Mesenchymal stem cell (in vitro differentiated cells and primary cell): ENCODE data around the gene SLF2.

Source experiments
- DNase-seq: peaks from one replicate; pipeline ENCODE4 v3.0.0-alpha.2; 2013
- H2AFZ ChIP-seq: one replicate; pipeline ENCODE4 v1.6.1; 2013; ENCODE audit warnings: low read depth, mild to moderate bottlenecking, control low read depth, inconsistent platforms, low read length, moderate library complexity
- H2AK5ac ChIP-seq: 2 replicates; pipeline ENCODE4 v1.6.1; 2013; ENCODE audit warnings: low read length, moderate library complexity, mild to moderate bottlenecking, inconsistent platforms; ENCODE audit not compliant: severe bottlenecking
- H2BK120ac ChIP-seq: one replicate; pipeline ENCODE4 v1.6.1; 2013; ENCODE audit warnings: low read depth, mild to moderate bottlenecking, inconsistent platforms, low read length, moderate library complexity
- H2BK12ac ChIP-seq, 2 experiments: one replicate each; pipeline ENCODE4 v1.6.1; 2013; ENCODE audit warnings: inconsistent platforms in 2 of 2, low read length in 2 of 2, mild to moderate bottlenecking in 2 of 2, moderate library complexity in 2 of 2, control low read depth in 1 of 2
- H2BK15ac ChIP-seq: one replicate; pipeline ENCODE4 v1.6.1; 2013; ENCODE audit warnings: mild to moderate bottlenecking, low read depth, inconsistent platforms; ENCODE audit not compliant: poor library complexity, severe bottlenecking
- H2BK5ac ChIP-seq: 2 replicates; pipeline ENCODE4 v1.6.1; 2013; ENCODE audit warnings: low read depth, mild to moderate bottlenecking, low read length, control low read depth, inconsistent platforms; ENCODE audit not compliant: poor library complexity, severe bottlenecking
- H3K14ac ChIP-seq, 2 experiments: one replicate each; pipeline ENCODE4 v1.6.1; 2013; ENCODE audit warnings: inconsistent platforms in 2 of 2, low read length in 2 of 2, control low read depth in 1 of 2, mild to moderate bottlenecking in 1 of 2, moderate library complexity in 1 of 2
- H3K18ac ChIP-seq, 2 experiments: one replicate each; pipeline ENCODE4 v1.6.1; 2013; ENCODE audit warnings: inconsistent platforms in 2 of 2, low read length in 2 of 2, control low read depth in 1 of 2, low read depth in 1 of 2, mild to moderate bottlenecking in 1 of 2
- H3K23ac ChIP-seq, 2 experiments: one replicate each; pipeline ENCODE4 v1.6.1; 2013; ENCODE audit warnings: inconsistent platforms in 2 of 2, low read length in 2 of 2, mild to moderate bottlenecking in 2 of 2, moderate library complexity in 2 of 2, control low read depth in 1 of 2
- H3K27ac ChIP-seq: 2 replicates; pipeline ENCODE4 v1.5.1; 2013; ENCODE audit warnings: mild to moderate bottlenecking, moderate library complexity, low read length, control low read depth, inconsistent platforms; ENCODE audit not compliant: poor library complexity, severe bottlenecking
- H3K27me3 ChIP-seq, 2 experiments: 2 replicates each; pipeline versions ENCODE4 v1.6.1 to v1.7.0; 2013; ENCODE audit warnings: low read length in 2 of 2, mild to moderate bottlenecking in 2 of 2, moderate library complexity in 2 of 2, control low read depth in 1 of 2, inconsistent platforms in 1 of 2; ENCODE audit not compliant: control insufficient read depth in 1 of 2, insufficient read depth in 1 of 2
- H3K36me3 ChIP-seq, 2 experiments: 2 replicates each; pipeline versions ENCODE4 v1.6.1 to v1.7.0; 2013; ENCODE audit warnings: low read length in 2 of 2, control low read depth in 1 of 2, inconsistent platforms in 1 of 2, low read depth in 1 of 2, mild to moderate bottlenecking in 1 of 2; ENCODE audit not compliant: insufficient read depth in 2 of 2, control insufficient read depth in 1 of 2
- H3K4ac ChIP-seq, 2 experiments: one replicate each; pipeline ENCODE4 v1.6.1; 2013; ENCODE audit warnings: inconsistent platforms in 2 of 2, low read length in 2 of 2, mild to moderate bottlenecking in 2 of 2, moderate library complexity in 2 of 2, control low read depth in 1 of 2, low read depth in 1 of 2
- H3K4me1 ChIP-seq: 2 replicates; pipeline ENCODE4 v1.6.1; 2013; ENCODE audit warnings: low read depth, low read length, control low read depth; ENCODE audit not compliant: control insufficient read depth, insufficient read depth
- H3K4me2 ChIP-seq: 2 replicates; pipeline ENCODE4 v1.6.1; 2013; ENCODE audit warnings: low read length, mild to moderate bottlenecking, inconsistent platforms; ENCODE audit not compliant: poor library complexity, severe bottlenecking
- H3K4me3 ChIP-seq, 2 experiments: 2 replicates each; pipeline versions ENCODE4 v1.5.1 to v1.7.0; 2013; ENCODE audit warnings: low read length in 2 of 2, mild to moderate bottlenecking in 2 of 2, control low read depth in 1 of 2, low read depth in 1 of 2; ENCODE audit not compliant: insufficient read depth in 1 of 2
- H3K79me1 ChIP-seq: replicated peaks from 2 replicates; pipeline ENCODE4 v1.6.1; 2013; ENCODE audit warnings: mild to moderate bottlenecking, control low read depth, low read length, inconsistent platforms; ENCODE audit not compliant: poor library complexity, severe bottlenecking
- H3K9ac ChIP-seq: 2 replicates; pipeline ENCODE4 v1.7.0; 2013; ENCODE audit warnings: mild to moderate bottlenecking, low read length, moderate library complexity
- H3K9me3 ChIP-seq: 2 replicates; pipeline ENCODE4 v1.7.0; 2013; ENCODE audit warnings: mild to moderate bottlenecking, low read length; ENCODE audit not compliant: control insufficient read depth
- H4K8ac ChIP-seq: one replicate; pipeline ENCODE4 v1.6.1; 2013; ENCODE audit warnings: inconsistent platforms, mild to moderate bottlenecking, low read length, moderate library complexity
- H4K91ac ChIP-seq: one replicate; pipeline ENCODE4 v1.6.1; 2013; ENCODE audit warnings: mild to moderate bottlenecking, low read length, inconsistent platforms
- WGBS: methylation state at CpG from one replicate; pipeline ENCODE4 v1.1.7; 2013; ENCODE audit warnings: mixed read lengths; 5-methylcytosine and 5-hydroxymethylcytosine counted together

The SLF2 gene

GRCh38 chr10:100901051-100901450 is 11.7 kb upstream of the SLF2 start:
- 87% methylated on average over 5 of the region's 6 CpGs for WGBS

GRCh38 chr10:100902622-100903021 is 10.1 kb upstream of the SLF2 start:
- H3K4me1 ChIP-seq, result no peaks in the 10 kb centered on the region
- H3K14ac ChIP-seq, result no peak overlapping the region
- no peak overlapping the region for H3K4me2 ChIP-seq
- no peak overlapping the region for H3K9ac ChIP-seq
- no peak overlapping the region for H3K23ac ChIP-seq
- no peaks in the 10 kb centered on the region for H3K36me3 ChIP-seq
- WGBS, result 83% methylated on average over 3 of the region's 7 CpGs
- no peak overlapping the region for H4K91ac ChIP-seq
- no peak overlapping the region for H2AFZ ChIP-seq
- H3K4ac ChIP-seq, result no peak overlapping the region
- no peak overlapping the region for H3K27ac ChIP-seq
- no peak overlapping the region for H2BK5ac ChIP-seq
- no peak overlapping the region for H3K18ac ChIP-seq
- H2BK15ac ChIP-seq, result no peak overlapping the region
- peaks cover 0 to 9% of the 10 kb centered on the region in 2 experiments for H3K27me3 ChIP-seq
- no peak overlapping the region for H2BK120ac ChIP-seq
- DNase-seq, result no peak
- no peaks in the 10 kb centered on the region for H3K9me3 ChIP-seq
- H2BK12ac ChIP-seq, result no peak overlapping the region
- no peak overlapping the region for H4K8ac ChIP-seq
- no peaks in the 10 kb centered on the region for H3K79me1 ChIP-seq
- no peak overlapping the region for H2AK5ac ChIP-seq
- H3K4me3 ChIP-seq, result no peak overlapping the region

More at GRCh38 chr10:100901051-100901450, 11.7 kb upstream of the SLF2 start:
- Histone ChIP-seq H2BK5ac (no peak overlapping the region), H4K8ac (no peak overlapping the region), H2BK12ac (no peak overlapping the region), H3K4me3 (no peak overlapping the region), H2BK15ac (no peak overlapping the region), H4K91ac (no peak overlapping the region), H3K27ac (no peak overlapping the region), H3K4ac (no peak overlapping the region), H3K27me3 (peaks cover 0 to 11% of the 10 kb centered on the region in 2 experiments), H3K4me2 (no peak overlapping the region), H3K36me3 (no peaks in the 10 kb centered on the region), H3K23ac (no peak overlapping the region), H2AK5ac (no peak overlapping the region), H3K4me1 (peaks cover 4% of the 10 kb centered on the region), H3K9ac (no peak overlapping the region), H3K79me1 (no peaks in the 10 kb centered on the region), H3K18ac (no peak overlapping the region), H3K14ac (no peak overlapping the region), H2BK120ac (no peak overlapping the region), H3K9me3 (no peaks in the 10 kb centered on the region), H2AFZ (no peak overlapping the region)
- DNase-seq, result no peak

GRCh38 chr10:100904917-100905316 is 7.8 kb upstream of the SLF2 start:
- H2AFZ ChIP-seq, result no peak overlapping the region
- H4K8ac ChIP-seq, result no peak overlapping the region
- H3K27me3 ChIP-seq, result peaks cover 0 to 9% of the 10 kb centered on the region in 2 experiments
- H3K27ac ChIP-seq, result no peak overlapping the region
- H3K4me3 ChIP-seq, result no peak overlapping the region
- H3K36me3 ChIP-seq, result no peaks in the 10 kb centered on the region
- WGBS, result no CpG with 5 or more reads among the region's 2 CpGs
- no peak overlapping the region for H2BK120ac ChIP-seq
- no peak overlapping the region for H3K18ac ChIP-seq
- no peak for DNase-seq
- H3K9ac ChIP-seq, result no peak overlapping the region
- H3K4ac ChIP-seq, result no peak overlapping the region
- no peaks in the 10 kb centered on the region for H3K4me1 ChIP-seq
- H2BK12ac ChIP-seq, result no peak overlapping the region
- no peak overlapping the region for H2BK5ac ChIP-seq
- H2AK5ac ChIP-seq, result no peak overlapping the region
- no peaks in the 10 kb centered on the region for H3K9me3 ChIP-seq
- H3K79me1 ChIP-seq, result no peaks in the 10 kb centered on the region
- H3K4me2 ChIP-seq, result no peak overlapping the region
- no peak overlapping the region for H2BK15ac ChIP-seq
- H3K14ac ChIP-seq, result no peak overlapping the region
- peak overlapping the region in 1 of 2 experiments; percentile 29 for H3K23ac ChIP-seq
- peak overlapping the region; percentile 27 for H4K91ac ChIP-seq

GRCh38 chr10:100907175-100907574 is 5.6 kb upstream of the SLF2 start:
- no peak overlapping the region for H3K4ac ChIP-seq
- H3K9ac ChIP-seq, result no peak overlapping the region
- H3K18ac ChIP-seq, result no peak overlapping the region
- no peak overlapping the region for H3K23ac ChIP-seq
- H2AK5ac ChIP-seq, result no peak overlapping the region
- no peaks in the 10 kb centered on the region for H3K4me1 ChIP-seq
- no peak overlapping the region for H3K14ac ChIP-seq
- H3K4me3 ChIP-seq, result no peak overlapping the region
- H3K27ac ChIP-seq, result no peak overlapping the region
- no peak overlapping the region for H2AFZ ChIP-seq
- H3K27me3 ChIP-seq, result no peaks in the 10 kb centered on the region
- no peak for DNase-seq
- H2BK12ac ChIP-seq, result peak overlapping the region in 1 of 2 experiments; percentile 23
- no peak overlapping the region for H2BK5ac ChIP-seq
- WGBS, result 21% methylated on average over 1 of the region's 1 CpG
- H4K91ac ChIP-seq, result no peak overlapping the region
- no peaks in the 10 kb centered on the region for H3K9me3 ChIP-seq
- H3K79me1 ChIP-seq, result no peaks in the 10 kb centered on the region
- peak overlapping the region; percentile 28 for H4K8ac ChIP-seq
- no peak overlapping the region for H2BK120ac ChIP-seq
- no peak overlapping the region for H3K4me2 ChIP-seq
- no peak overlapping the region for H2BK15ac ChIP-seq
- H3K36me3 ChIP-seq, result no peaks in the 10 kb centered on the region
